Gastroesophageal sphincter (tissue), 3 donors: ENCODE results near the gene GANC.

ENCODE experiments used
- EP300 ChIP-seq: sonication (generic); formaldehyde crosslinking; IDR thresholded peaks from one replicate; pipeline ENCODE4 v1.6.1; 2017; ENCODE audit warnings: antibody characterized with exemption, mild to moderate bottlenecking
- POLR2A ChIP-seq, 2 donors: fragments of 450-650 bp; IDR thresholded peaks; one replicate each; pipeline ENCODE4 v1.6.1; 2017; ENCODE audit warnings: antibody characterized with exemption in 2 of 2, mild to moderate bottlenecking in 2 of 2, moderate library complexity in 1 of 2
- POLR2AphosphoS5 ChIP-seq: sonication (generic); formaldehyde crosslinking; IDR thresholded peaks from one replicate; pipeline ENCODE4 v1.6.1; 2017; ENCODE audit warnings: antibody characterized with exemption
- TF ChIP-seq, protein P1 (sequence below), 4 experiments: fragments of 200-600 bp in 2 of 4; fragments of 450-650 bp in 2 of 4; sonication (generic) in 1 of 4; IDR thresholded peaks; one replicate each; pipeline ENCODE4 v1.5.1; 2017 to 2019; ENCODE audit warnings: antibody characterized with exemption in 4 of 4, mild to moderate bottlenecking in 2 of 4, moderate library complexity in 2 of 4

DNA sequence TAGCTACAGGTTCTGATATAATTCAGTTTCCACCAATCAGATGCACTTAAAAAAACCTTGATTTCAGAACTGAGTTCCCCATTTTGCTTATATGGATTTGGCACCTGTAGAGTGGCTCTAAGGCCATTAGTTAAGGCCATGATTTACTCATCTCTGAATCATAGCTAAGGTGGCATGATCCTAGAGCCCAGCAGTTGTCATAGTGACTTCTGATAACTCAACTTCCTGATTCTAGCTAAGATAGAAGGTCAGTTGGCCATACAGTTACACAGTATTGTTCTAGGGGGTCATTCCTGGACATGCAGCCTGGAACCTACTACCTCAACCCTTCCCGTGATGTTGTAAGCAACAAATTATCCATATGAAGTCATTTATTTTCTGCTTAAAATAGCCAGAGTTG lies 16.2 kb downstream of the GANC start:
- TF ChIP-seq, protein P1, sequence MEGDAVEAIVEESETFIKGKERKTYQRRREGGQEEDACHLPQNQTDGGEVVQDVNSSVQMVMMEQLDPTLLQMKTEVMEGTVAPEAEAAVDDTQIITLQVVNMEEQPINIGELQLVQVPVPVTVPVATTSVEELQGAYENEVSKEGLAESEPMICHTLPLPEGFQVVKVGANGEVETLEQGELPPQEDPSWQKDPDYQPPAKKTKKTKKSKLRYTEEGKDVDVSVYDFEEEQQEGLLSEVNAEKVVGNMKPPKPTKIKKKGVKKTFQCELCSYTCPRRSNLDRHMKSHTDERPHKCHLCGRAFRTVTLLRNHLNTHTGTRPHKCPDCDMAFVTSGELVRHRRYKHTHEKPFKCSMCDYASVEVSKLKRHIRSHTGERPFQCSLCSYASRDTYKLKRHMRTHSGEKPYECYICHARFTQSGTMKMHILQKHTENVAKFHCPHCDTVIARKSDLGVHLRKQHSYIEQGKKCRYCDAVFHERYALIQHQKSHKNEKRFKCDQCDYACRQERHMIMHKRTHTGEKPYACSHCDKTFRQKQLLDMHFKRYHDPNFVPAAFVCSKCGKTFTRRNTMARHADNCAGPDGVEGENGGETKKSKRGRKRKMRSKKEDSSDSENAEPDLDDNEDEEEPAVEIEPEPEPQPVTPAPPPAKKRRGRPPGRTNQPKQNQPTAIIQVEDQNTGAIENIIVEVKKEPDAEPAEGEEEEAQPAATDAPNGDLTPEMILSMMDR (IDR thresholded peaks at IDR 0.05), result no peak
- TF ChIP-seq EP300 (no peak), POLR2A (IDR thresholded peaks at IDR 0.05) (no peak), POLR2AphosphoS5 (no peak)
